Measurements from ENCODE around the gene A2M.

The A2M gene

GRCh38 chr12:9103050-9103849, 12.5 kb downstream of the A2M start:
- no peak overlapping the region for H3K4me3 ChIP-seq (ENCODE audit: low read depth, low read length)
- no peak for DNase-seq (ENCODE audit: low read depth, low spot score)
- TF ChIP-seq CTCF (IDR thresholded peaks at IDR 0.05; ENCODE audit: low read depth, low read length), result no peak
- in situ Hi-C loops (cut with HindIII; ENCODE audit: low sequenced_read_pairs), result no loop called here

- in situ Hi-C loops (cut with HindIII; ENCODE audit: low sequenced_read_pairs), result no loop called here
- no peak for DNase-seq (ENCODE audit: low read depth, low spot score)
- no peak for TF ChIP-seq CTCF (IDR thresholded peaks at IDR 0.05; ENCODE audit: low read depth, low read length)
- H3K4me3 ChIP-seq (ENCODE audit: low read depth, low read length), result no peak overlapping the region
These were observed 14.6 kb downstream of the A2M start for GRCh38 chr12:9101018-9101687.

GRCh38 chr12:9099552-9100190, 16.0 kb downstream of the A2M start:
- H3K4me3 ChIP-seq (ENCODE audit: low read depth, low read length), result no peak overlapping the region
- in situ Hi-C loops (cut with HindIII; ENCODE audit: low sequenced_read_pairs), result no loop called here
- no peak for TF ChIP-seq CTCF (IDR thresholded peaks at IDR 0.05; ENCODE audit: low read depth, low read length)
- DNase-seq (ENCODE audit: low read depth, low spot score), result no peak

GRCh38 chr12:9098463-9099026, 17.2 kb downstream of the A2M start:
- no peak overlapping the region for H3K4me3 ChIP-seq (ENCODE audit: low read depth, low read length)
- in situ Hi-C loops (cut with HindIII; ENCODE audit: low sequenced_read_pairs), result no loop called here
- DNase-seq (ENCODE audit: low read depth, low spot score), result no peak
- no peak for TF ChIP-seq CTCF (IDR thresholded peaks at IDR 0.05; ENCODE audit: low read depth, low read length)

- in situ Hi-C loops (cut with HindIII; ENCODE audit: low sequenced_read_pairs), result no loop called here
- TF ChIP-seq CTCF (IDR thresholded peaks at IDR 0.05; ENCODE audit: low read depth, low read length), result no peak
- no peak overlapping the region for H3K4me3 ChIP-seq (ENCODE audit: low read depth, low read length)
- no peak for DNase-seq (ENCODE audit: low read depth, low spot score)
These were observed 17.6 kb downstream of the A2M start for GRCh38 chr12:9098115-9098452.

GRCh38 chr12:9096563-9097176, 19.0 kb downstream of the A2M start:
- no peak overlapping the region for H3K4me3 ChIP-seq (ENCODE audit: low read depth, low read length)
- no peak for DNase-seq (ENCODE audit: low read depth, low spot score)
- no peak for TF ChIP-seq CTCF (IDR thresholded peaks at IDR 0.05; ENCODE audit: low read depth, low read length)
- in situ Hi-C loops (cut with HindIII; ENCODE audit: low sequenced_read_pairs), result no loop called here

All from astrocyte of the spinal cord (primary cell).